ENCODE results near the gene TFDP3.

- TF ChIP-seq POLR2A (IDR thresholded peaks at IDR 0.05), result no peak
- TF ChIP-seq, protein P1, sequence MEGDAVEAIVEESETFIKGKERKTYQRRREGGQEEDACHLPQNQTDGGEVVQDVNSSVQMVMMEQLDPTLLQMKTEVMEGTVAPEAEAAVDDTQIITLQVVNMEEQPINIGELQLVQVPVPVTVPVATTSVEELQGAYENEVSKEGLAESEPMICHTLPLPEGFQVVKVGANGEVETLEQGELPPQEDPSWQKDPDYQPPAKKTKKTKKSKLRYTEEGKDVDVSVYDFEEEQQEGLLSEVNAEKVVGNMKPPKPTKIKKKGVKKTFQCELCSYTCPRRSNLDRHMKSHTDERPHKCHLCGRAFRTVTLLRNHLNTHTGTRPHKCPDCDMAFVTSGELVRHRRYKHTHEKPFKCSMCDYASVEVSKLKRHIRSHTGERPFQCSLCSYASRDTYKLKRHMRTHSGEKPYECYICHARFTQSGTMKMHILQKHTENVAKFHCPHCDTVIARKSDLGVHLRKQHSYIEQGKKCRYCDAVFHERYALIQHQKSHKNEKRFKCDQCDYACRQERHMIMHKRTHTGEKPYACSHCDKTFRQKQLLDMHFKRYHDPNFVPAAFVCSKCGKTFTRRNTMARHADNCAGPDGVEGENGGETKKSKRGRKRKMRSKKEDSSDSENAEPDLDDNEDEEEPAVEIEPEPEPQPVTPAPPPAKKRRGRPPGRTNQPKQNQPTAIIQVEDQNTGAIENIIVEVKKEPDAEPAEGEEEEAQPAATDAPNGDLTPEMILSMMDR (IDR thresholded peaks at IDR 0.05), result no peak
- no peak for TF ChIP-seq EP300 (IDR thresholded peaks at IDR 0.05)
- TF ChIP-seq POLR2AphosphoS5 (IDR thresholded peaks at IDR 0.05), result no peak
Observed at GRCh38 chrX:133188631-133189030, 29.5 kb downstream of the TFDP3 start.

All from stomach (tissue), 4 donors.